GM18507 (cell line): ENCODE measurements around the gene EPB41L5.
A peak's percentile ranks its signal among the peaks of the same experiment; 100 is the strongest.

Experiments
- DNase-seq: peaks from one replicate; pipeline ENCODE4 v3.0.0; 2011; ENCODE audit warnings: low read depth; ENCODE audit not compliant: insufficient read length; ENCODE audit errors: extremely low spot score
- FAIRE-seq: peaks from 2 replicates; lab custom pipeline; 2011; peaks lifted over from hg19 to GRCh38; lab: Jason Lieb, UNC

The EPB41L5 gene

GRCh38 chr2:120219291-120219690, 206.4 kb downstream of the EPB41L5 start:
- DNase-seq (no peak), FAIRE-seq (no peak)

- DNase-seq (no peak), FAIRE-seq (no peak)
Observed at GRCh38 chr2:120219766-120220165, 206.9 kb downstream of the EPB41L5 start.

DNA sequence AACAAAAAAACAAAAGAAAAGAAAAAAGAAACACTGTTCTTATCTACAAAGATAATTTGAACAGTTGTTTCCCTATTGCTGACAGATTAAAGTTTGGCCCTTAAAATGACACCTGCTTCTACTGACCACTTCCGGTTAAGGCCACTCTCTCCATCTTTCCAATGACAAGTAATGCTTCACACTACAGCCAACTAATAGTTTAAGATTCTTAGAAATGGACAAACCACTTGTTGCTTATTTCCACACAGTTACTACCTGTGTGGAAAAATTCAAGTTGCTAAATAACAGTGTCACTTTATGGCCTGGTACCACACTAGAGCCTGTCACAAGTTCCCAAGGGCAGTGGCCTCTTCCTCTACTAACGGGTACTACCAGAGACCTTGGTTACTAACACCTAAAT, 207.9 kb downstream of the EPB41L5 start:
- FAIRE-seq, result no peak
- no peak for DNase-seq

- no peak for DNase-seq
- no peak for FAIRE-seq
Observed at GRCh38 chr2:120221616-120222015, 208.7 kb downstream of the EPB41L5 start.

DNA sequence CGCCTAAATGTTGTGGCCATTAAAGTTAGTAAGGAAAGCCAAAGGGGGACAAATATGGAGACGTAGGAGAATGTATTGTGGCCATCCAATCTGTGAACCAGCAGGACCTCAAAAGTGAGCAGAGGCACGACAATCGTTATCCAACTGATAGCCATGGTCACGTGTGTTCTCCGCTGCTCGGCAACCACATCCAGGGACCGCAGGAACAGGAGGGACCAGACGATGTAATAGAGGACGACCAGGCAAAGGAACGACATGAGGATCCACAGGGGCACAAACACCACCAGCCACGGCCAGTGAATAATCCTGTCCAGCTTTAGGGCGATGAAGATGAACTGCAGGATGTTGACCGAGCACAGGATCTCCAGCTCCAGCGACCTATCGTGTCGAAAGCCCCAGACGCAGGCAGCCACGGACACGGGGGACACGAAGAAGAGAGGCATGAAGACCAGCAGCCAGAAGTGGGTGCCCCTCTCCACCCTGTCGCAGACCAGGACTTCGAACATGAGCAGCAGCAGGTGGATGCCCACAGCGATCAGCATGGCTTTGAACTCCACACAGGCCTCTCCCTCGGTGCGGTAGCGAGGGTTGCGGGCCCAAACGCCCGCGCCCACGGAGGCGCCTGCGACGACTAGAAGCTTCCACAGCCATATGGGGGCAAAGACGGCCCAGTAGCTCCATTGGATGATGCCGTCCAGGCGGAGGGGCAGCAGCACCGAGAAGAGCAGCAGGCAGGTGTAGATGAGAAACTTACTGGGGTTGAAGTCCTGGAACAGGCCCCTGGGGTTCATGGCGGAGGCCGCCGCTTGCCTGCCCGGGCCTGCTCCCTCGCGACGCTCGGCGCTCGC, 209.5 kb downstream of the EPB41L5 start:
- DNase-seq (no peak), FAIRE-seq (no peak)

- peak; percentile 84 for DNase-seq
- peak; percentile 80 for FAIRE-seq
Observed at GRCh38 chr2:120223034-120223912, 210.4 kb downstream of the EPB41L5 start, which contains the start of gene TMEM185B. Gene TMEM185B (minus strand): TSS chr2:120223400. CDS start chr2:120222976, 424 bp downstream.

DNA sequence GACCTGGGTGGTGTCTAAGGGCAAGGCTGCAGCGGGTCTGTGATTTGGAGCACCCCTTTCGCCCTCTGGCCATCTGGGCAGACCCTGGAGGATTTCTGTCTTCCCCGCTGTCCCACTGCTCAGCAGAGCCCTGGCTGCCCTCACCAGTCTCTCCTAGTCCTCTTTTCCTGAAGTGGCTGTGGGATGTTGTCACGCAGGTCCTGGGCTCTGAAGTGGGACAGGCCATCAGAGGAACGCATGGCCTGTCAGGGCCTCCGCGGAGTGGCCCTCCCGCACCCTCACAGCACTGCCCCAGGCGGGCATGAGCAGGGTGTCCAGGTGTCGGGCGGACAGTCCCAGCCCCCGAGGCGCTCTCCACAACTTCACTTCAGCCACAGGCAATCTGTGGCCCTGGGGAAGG, 211.4 kb downstream of the EPB41L5 start:
- DNase-seq, result no peak
- no peak for FAIRE-seq

DNA sequence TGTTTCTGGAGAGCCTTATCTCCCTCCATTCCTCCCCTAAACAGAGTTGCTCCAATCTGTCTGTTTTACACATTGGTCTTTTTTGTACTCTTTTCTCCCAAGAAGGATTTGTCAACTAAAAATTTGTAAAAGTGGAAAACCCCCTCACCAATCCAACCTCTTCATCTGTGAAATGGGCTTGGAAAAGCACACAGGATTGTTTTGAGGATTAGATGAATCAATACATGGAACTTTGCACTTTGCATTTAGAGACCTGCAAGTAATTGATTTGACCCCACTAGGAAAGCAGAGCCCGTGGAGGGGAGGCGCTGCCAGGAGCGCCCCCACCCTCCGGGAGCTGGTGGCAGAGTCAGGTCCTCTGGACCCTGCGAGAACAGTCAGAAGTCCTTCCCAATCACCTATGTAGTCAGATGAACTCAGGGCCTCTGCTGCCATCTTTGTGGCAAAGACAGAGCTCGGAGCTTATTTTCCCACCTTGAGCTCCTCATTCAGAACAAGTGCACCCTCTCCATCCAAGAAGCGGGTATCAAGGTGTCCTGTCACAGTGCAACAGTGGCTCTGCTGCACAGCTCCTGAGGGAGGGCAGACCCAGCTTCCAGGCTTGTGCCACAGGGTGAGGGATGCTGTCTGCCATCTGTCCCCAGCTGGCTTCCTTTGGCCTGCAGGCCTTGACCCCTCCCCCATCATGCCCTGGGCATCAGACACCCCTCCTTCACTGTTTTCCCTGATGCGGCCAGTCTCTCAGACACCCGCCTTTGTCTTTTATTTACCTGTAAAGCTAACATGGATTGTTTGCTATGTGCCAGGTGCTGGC, 212.1 kb downstream of the EPB41L5 start:
- FAIRE-seq (no peak), DNase-seq (no peak)

GRCh38 chr2:120225549-120226065, 212.7 kb downstream of the EPB41L5 start:
- FAIRE-seq (no peak), DNase-seq (no peak)

DNA sequence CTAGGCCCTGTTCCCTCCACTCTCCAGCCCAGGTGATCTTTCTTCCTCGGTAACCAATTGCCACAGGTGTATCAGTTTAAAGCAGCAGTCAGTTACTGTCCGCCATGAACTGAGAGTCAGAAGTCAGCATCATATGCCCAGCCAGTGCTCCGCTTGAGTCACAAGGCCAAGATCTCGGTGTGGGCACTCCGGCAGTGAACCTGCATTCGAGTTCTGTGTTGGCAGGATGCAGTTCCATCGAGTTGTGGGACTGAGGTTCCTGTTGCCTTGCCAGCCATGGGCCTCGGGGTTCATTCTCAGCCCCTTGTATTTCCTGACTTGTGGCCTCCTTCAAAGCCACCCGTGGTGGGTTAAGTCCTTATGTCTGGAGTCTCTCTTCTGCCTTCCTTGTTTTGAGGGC, 213.4 kb downstream of the EPB41L5 start:
- DNase-seq (no peak), FAIRE-seq (no peak)

- DNase-seq (no peak), FAIRE-seq (no peak)
Observed at GRCh38 chr2:120227111-120227991, 214.5 kb downstream of the EPB41L5 start.

- DNase-seq, result no peak
Observed at GRCh38 chr2:120228503-120228902, 215.6 kb downstream of the EPB41L5 start.

More at GRCh38 chr2:120228503-120228902, 215.6 kb downstream of the EPB41L5 start:
- FAIRE-seq, result no peak
